PC-9 (cell line): ENCODE results near the gene SPTA1. TPM values are rescaled to one million over a fixed set of nuclear protein-coding genes. Genes with fewer than 3 reads are reported as not detected.
"Not testable (repeated sequence)": the region's sequence is repeated elsewhere in the genome, so short reads cannot be mapped to it uniquely, and the experiment has no call there.

Source experiments
- BruUV-seq: library from RNA; stranded (reverse); fragments of 400-500 nt; replicated peaks from 2 replicates; lab custom pipeline; 2021; lab: Mats Ljungman, UMichigan
- CTCF ChIA-PET: fragments of 300-600 bp; sonication (Branson Sonifier 250); formaldehyde crosslinking; loops from one replicate; lab custom pipeline; 2022; ENCODE audit warnings: antibody characterized with exemption; lab: Charles Lee
- POLR2A ChIA-PET: fragments of 300-600 bp; sonication (Branson Sonifier 250); formaldehyde crosslinking; loops from one replicate; lab custom pipeline; 2022; ENCODE audit warnings: antibody characterized with exemption; ENCODE audit not compliant: unreplicated experiment; lab: Charles Lee
- DNase-seq, 2 experiments: peaks; one replicate each; pipeline versions ENCODE4 v3.0.0 to v3.0.0-alpha.2; 2015 to 2022; ENCODE audit warnings: mixed read lengths in 1 of 2
- H2AFZ ChIP-seq: fragments of 200-600 bp; sonication (generic); 2 replicates; pipeline ENCODE4 v1.8.1; 2017; ENCODE audit warnings: antibody characterized with exemption
- H3F3A ChIP-seq: fragments of 200-600 bp; sonication (generic); 2 replicates; pipeline ENCODE4 v1.8.1; 2017; ENCODE audit warnings: antibody characterized with exemption, mild to moderate bottlenecking, low read depth; ENCODE audit not compliant: insufficient read depth
- H3K27ac ChIP-seq: fragments of 200-600 bp; sonication (generic); 2 replicates; pipeline ENCODE4 v1.6.1; 2016; ENCODE audit warnings: mixed run types
- H3K27me3 ChIP-seq: fragments of 200-600 bp; sonication (generic); 2 replicates; pipeline ENCODE4 v1.6.1; 2016; ENCODE audit warnings: low read depth, mixed run types; ENCODE audit not compliant: insufficient read depth
- H3K36me3 ChIP-seq: fragments of 200-600 bp; sonication (generic); 2 replicates; pipeline ENCODE4 v1.6.1; 2016; ENCODE audit warnings: low read depth, mixed run types
- H3K4me1 ChIP-seq: fragments of 200-600 bp; sonication (generic); replicated peaks from 2 replicates; pipeline ENCODE4 v1.6.1; 2016; ENCODE audit warnings: mixed run types; ENCODE audit not compliant: insufficient read depth
- H3K4me2 ChIP-seq: fragments of 200-600 bp; sonication (generic); 2 replicates; pipeline ENCODE4 v1.6.1; 2017; ENCODE audit warnings: mixed run types
- H3K4me3 ChIP-seq: fragments of 200-600 bp; sonication (generic); 2 replicates; pipeline ENCODE4 v1.6.1; 2016; ENCODE audit warnings: mixed run types
- H3K79me2 ChIP-seq: fragments of 200-600 bp; sonication (generic); 2 replicates; pipeline ENCODE4 v1.6.1; 2017; ENCODE audit warnings: low read depth, mixed run types
- H3K9me2 ChIP-seq: fragments of 200-600 bp; sonication (generic); 2 replicates; pipeline ENCODE4 v1.8.1; 2017; ENCODE audit warnings: mild to moderate bottlenecking; ENCODE audit not compliant: insufficient read depth
- H3K9me3 ChIP-seq: fragments of 200-600 bp; sonication (generic); 2 replicates; pipeline ENCODE4 v1.8.1; 2016; ENCODE audit warnings: low read depth; ENCODE audit not compliant: insufficient read depth
- H4K20me1 ChIP-seq: fragments of 200-600 bp; sonication (generic); 2 replicates; pipeline ENCODE4 v1.8.1; 2017; ENCODE audit not compliant: insufficient read depth
- EZH2 ChIP-seq: fragments of 200-600 bp; sonication (generic); IDR thresholded peaks from 2 replicates; pipeline ENCODE4 v1.8.0; 2017; ENCODE audit warnings: antibody characterized with exemption, low read depth
- intact Hi-C: fragments of 100-400 bp; cut with micrococcal nuclease; formaldehyde crosslinking; loops from one replicate; pipeline ENCODE4 v1.10.0; 2022; ENCODE audit not compliant: unreplicated experiment
- total RNA-seq: library from RNA; stranded (reverse); gene quantifications from 2 replicates; pipeline ENCODE4 v1.2.3, GENCODE V29; 2021
- TF ChIP-seq, protein P1 (sequence below): fragments of 200-600 bp; sonication (generic); conservative IDR thresholded peaks from 2 replicates; pipeline ENCODE4 v1.6.1; 2017; ENCODE audit warnings: mixed run types, antibody characterized with exemption, mild to moderate bottlenecking, moderate library complexity

The SPTA1 gene
- total RNA-seq, 1 experiment from 2014 or later, result not detected

DNA sequence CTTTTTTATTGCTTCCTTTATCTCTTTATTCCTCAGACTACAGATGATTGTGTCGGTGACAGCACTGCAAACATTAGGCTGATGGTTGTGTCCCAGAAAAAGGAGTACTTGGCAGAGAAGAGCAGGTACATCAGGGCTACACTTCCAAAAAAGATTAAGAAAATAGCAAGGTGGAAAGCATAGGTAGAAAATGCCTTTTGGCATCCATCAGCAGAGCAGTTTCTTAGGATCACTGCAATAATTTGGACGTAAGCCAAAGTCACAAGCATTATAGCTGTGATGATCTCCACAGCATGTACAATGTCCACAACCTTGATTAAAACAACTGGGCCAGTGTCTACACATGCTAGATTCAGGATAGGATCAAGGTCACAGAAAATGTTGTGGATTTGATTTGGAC lies 8.1 kb upstream of the SPTA1 start:
- intact Hi-C loops, result no loop called here
- no peaks in the 10 kb centered on the region for H3K79me2 ChIP-seq
- no peak for DNase-seq
- H3F3A ChIP-seq, result no peaks in the 10 kb centered on the region
- peaks cover 5% of the 10 kb centered on the region; the same call in 1 of the 2 replicates for H3K9me2 ChIP-seq
- TF ChIP-seq, protein P1, sequence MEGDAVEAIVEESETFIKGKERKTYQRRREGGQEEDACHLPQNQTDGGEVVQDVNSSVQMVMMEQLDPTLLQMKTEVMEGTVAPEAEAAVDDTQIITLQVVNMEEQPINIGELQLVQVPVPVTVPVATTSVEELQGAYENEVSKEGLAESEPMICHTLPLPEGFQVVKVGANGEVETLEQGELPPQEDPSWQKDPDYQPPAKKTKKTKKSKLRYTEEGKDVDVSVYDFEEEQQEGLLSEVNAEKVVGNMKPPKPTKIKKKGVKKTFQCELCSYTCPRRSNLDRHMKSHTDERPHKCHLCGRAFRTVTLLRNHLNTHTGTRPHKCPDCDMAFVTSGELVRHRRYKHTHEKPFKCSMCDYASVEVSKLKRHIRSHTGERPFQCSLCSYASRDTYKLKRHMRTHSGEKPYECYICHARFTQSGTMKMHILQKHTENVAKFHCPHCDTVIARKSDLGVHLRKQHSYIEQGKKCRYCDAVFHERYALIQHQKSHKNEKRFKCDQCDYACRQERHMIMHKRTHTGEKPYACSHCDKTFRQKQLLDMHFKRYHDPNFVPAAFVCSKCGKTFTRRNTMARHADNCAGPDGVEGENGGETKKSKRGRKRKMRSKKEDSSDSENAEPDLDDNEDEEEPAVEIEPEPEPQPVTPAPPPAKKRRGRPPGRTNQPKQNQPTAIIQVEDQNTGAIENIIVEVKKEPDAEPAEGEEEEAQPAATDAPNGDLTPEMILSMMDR, result no peak
- TF ChIP-seq EZH2, result no peak
- H3K9me3 ChIP-seq, result no peaks in the 10 kb centered on the region
- no peaks in the 10 kb centered on the region for H3K4me1 ChIP-seq
- no peak overlapping the region for H3K27ac ChIP-seq
- BruUV-seq, result no TSS peak
- no peaks in the 10 kb centered on the region for H3K27me3 ChIP-seq
- POLR2A ChIA-PET, result no interaction called here
- H4K20me1 ChIP-seq, result no peaks in the 10 kb centered on the region
- CTCF ChIA-PET, result no interaction called here
- no peak overlapping the region for H3K4me2 ChIP-seq
- H3K4me3 ChIP-seq, result no peak overlapping the region
- no peak overlapping the region for H2AFZ ChIP-seq
- no peaks in the 10 kb centered on the region for H3K36me3 ChIP-seq

DNA sequence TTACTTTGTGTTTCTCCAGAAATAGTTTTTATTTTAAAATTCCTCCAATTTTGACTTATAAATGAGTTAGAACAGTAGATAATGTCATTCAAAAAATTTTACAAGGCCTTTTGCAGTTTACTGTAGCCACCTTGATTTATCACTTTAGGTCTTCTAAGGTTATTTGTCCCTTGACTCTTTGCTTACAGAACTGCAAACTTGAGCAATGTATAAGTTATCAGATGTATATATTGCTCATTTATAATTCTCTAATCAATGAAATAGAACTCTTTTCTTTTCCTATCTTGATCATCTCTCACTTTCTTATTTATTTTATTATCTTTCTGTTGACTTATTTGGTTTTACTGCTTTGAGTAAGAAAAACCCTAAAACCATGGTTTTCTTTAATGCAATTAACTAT lies 5.8 kb upstream of the SPTA1 start:
- Histone ChIP-seq H3K4me2 (no peak overlapping the region), H3K4me1 (no peaks in the 10 kb centered on the region), H3K9me3 (no peaks in the 10 kb centered on the region; the same call in 1 of the 2 replicates), H3K27ac (no peak overlapping the region), H3K79me2 (no peaks in the 10 kb centered on the region), H3K4me3 (no peak overlapping the region), H3K36me3 (no peaks in the 10 kb centered on the region), H3F3A (no peaks in the 10 kb centered on the region), H3K9me2 (no peaks in the 10 kb centered on the region), H2AFZ (no peak overlapping the region), H4K20me1 (no peaks in the 10 kb centered on the region), H3K27me3 (no peaks in the 10 kb centered on the region)
- no peak for DNase-seq
- intact Hi-C loops, result no loop called here
- CTCF ChIA-PET, result no interaction called here
- TF ChIP-seq, protein P1, result no peak
- TF ChIP-seq EZH2, result no peak
- POLR2A ChIA-PET, result no interaction called here
- BruUV-seq, result no TSS peak

DNA sequence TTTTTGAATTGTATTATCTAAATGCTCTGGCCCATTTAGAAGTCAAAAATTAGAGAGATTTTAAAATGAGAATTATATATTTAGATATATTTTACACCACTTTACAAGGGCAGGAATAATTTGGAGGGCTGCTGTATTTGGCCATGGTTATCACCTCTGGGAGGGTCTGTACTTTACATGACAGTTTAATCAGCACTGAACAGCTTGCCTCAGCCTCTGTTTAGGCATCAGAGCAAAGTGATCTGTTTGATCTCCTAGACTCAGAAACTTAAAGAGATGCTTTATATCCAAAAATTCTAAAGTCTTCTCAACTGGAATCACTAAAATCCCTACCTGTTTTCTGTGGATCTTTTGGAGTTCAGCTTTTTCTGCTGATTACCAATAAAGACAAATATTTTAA lies 5.4 kb upstream of the SPTA1 start:
- no peaks in the 10 kb centered on the region for H3K27me3 ChIP-seq
- no peak overlapping the region for H3K4me3 ChIP-seq
- TF ChIP-seq, protein P1, result no peak
- no peak for TF ChIP-seq EZH2
- CTCF ChIA-PET, result no interaction called here
- H3K36me3 ChIP-seq, result no peaks in the 10 kb centered on the region
- POLR2A ChIA-PET, result no interaction called here
- H3K9me3 ChIP-seq, result no peaks in the 10 kb centered on the region; the same call in 1 of the 2 replicates
- H3K79me2 ChIP-seq, result no peaks in the 10 kb centered on the region
- H3K4me2 ChIP-seq, result no peak overlapping the region
- H2AFZ ChIP-seq, result no peak overlapping the region
- BruUV-seq, result no TSS peak
- no peak for DNase-seq
- H3K9me2 ChIP-seq, result no peaks in the 10 kb centered on the region
- H3F3A ChIP-seq, result no peaks in the 10 kb centered on the region
- H3K27ac ChIP-seq, result no peak overlapping the region
- H4K20me1 ChIP-seq, result no peaks in the 10 kb centered on the region
- intact Hi-C loops, result no loop called here
- no peaks in the 10 kb centered on the region for H3K4me1 ChIP-seq

DNA sequence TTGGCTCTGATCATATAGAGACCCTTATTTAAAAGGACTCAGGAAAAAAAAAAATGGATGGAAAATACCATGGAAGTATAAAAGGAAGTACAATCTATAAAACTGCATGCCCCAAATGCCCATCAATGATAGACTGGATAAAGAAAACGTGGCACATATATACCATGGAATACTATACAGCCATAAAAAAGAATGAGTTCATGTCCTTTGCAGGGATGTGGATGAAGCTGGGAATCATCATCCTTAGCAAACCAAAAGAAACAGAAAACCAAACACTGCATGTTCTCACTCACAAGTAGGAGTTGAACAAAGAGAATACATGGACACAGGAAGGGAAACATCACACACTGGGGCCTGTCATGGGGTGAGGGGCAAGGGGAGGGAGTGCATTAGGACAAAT lies 4.6 kb upstream of the SPTA1 start:
- H2AFZ ChIP-seq, H3K4me3 ChIP-seq, H4K20me1 ChIP-seq, H3K27me3 ChIP-seq, DNase-seq, POLR2A ChIA-PET, H3K79me2 ChIP-seq, intact Hi-C loops, H3K4me1 ChIP-seq, H3K4me2 ChIP-seq, H3F3A ChIP-seq, H3K9me3 ChIP-seq, BruUV-seq, CTCF ChIA-PET, H3K36me3 ChIP-seq, H3K27ac ChIP-seq, H3K9me2 ChIP-seq: not testable (repeated sequence)
